ENCODE data around the gene ZNF641.

ZNF641 gene

GRCh38 chr12:48302161-48302911, 48.4 kb downstream of the ZNF641 start:
- no peak overlapping the region for H3K4me2 ChIP-seq
- no peaks in the 10 kb centered on the region for H4K20me1 ChIP-seq (ENCODE audit: insufficient read depth)
- H3K36me3 ChIP-seq (ENCODE audit: insufficient read depth): no peaks in the 10 kb centered on the region
- no peaks in the 10 kb centered on the region for H3K27me3 ChIP-seq (ENCODE audit: insufficient read depth, low read depth)
- H3K9ac ChIP-seq: no peak overlapping the region
- no peaks in the 10 kb centered on the region for H3K4me1 ChIP-seq (ENCODE audit: low read depth, poor library complexity, severe bottlenecking)
- H3K4me3 ChIP-seq (IDR thresholded peaks at IDR 0.05; ENCODE audit: insufficient read depth, low read depth, low read length): no peak overlapping the region
- H3K79me2 ChIP-seq (ENCODE audit: insufficient read depth, low read depth): no peaks in the 10 kb centered on the region
- no peak overlapping the region for H2AFZ ChIP-seq (ENCODE audit: low read depth)
- TF ChIP-seq CTCF (conservative IDR thresholded peaks at IDR 0.05; ENCODE audit: low read depth, low read length): no peak
- H3K27ac ChIP-seq: no peak overlapping the region

DNA sequence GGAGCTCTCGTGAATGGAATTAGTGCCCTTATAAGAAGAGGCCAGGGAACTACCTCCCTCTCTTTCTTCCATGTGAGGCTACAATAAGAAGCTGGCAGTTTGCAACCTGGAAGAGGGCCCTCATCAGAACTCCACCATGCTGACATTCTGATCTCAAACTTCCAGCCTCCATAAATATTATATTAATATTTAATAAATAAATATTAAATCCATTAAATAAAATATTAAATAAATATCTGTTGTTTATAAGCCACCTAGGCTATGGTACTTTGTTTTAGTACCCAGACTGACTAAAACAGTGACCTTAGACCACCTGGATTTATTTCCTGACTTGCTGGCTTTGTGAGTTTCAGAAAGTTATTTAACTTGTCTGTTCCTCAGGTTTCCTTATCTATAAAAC, 49.9 kb downstream of the ZNF641 start:
- no peak overlapping the region for H3K27ac ChIP-seq
- H4K20me1 ChIP-seq (ENCODE audit: insufficient read depth): no peaks in the 10 kb centered on the region
- no peak for TF ChIP-seq CTCF (conservative IDR thresholded peaks at IDR 0.05; ENCODE audit: low read depth, low read length)
- H3K36me3 ChIP-seq (ENCODE audit: insufficient read depth): no peaks in the 10 kb centered on the region
- no peaks in the 10 kb centered on the region for H3K27me3 ChIP-seq (ENCODE audit: insufficient read depth, low read depth)
- H3K4me2 ChIP-seq: no peak overlapping the region
- H2AFZ ChIP-seq (ENCODE audit: low read depth): no peak overlapping the region
- H3K9ac ChIP-seq: no peak overlapping the region
- no peaks in the 10 kb centered on the region for H3K4me1 ChIP-seq (ENCODE audit: low read depth, poor library complexity, severe bottlenecking)
- H3K4me3 ChIP-seq (IDR thresholded peaks at IDR 0.05; ENCODE audit: insufficient read depth, low read depth, low read length): no peak overlapping the region
- H3K79me2 ChIP-seq (ENCODE audit: insufficient read depth, low read depth): no peaks in the 10 kb centered on the region

DNA sequence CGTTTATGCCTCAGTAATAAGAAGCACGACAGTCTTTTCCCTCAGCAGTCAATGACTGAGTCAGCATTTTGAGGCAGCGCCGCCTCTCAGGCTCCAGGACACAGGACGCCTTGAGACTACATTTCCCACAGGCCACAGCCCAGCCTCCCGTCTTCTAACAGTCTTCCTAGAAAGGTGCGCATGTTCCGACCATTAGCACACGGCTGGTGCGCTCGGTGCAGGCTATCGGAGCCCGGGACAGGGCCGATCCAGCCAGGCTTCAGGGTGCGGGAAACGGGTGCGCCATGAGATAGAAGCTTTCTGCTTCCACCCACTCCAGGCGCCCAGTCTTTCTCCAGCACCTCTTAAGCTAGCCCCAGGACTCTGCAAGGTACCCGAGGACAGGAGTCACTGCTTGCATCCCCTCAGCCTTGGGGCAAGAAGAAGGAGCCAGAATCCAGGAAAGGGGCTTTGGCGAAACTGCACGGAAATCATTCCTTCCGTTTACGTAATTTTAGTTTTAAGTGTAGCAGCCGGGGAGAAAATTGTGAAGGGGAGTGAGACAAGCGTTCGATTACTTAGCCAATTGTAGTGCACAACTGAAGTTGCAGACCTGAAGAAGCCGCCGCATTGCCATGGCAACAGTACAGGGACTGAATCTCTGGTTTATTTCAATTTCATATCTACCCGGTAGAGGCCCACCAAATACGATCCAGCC, 54.0 kb downstream of the ZNF641 start:
- Histone ChIP-seq H3K4me2 (no peak overlapping the region), H3K27ac (no peak overlapping the region), H3K4me3 (IDR thresholded peaks at IDR 0.05; ENCODE audit: insufficient read depth, low read depth, low read length) (no peak overlapping the region), H2AFZ (ENCODE audit: low read depth) (peak overlapping the region; percentile 9; the same call in 1 of the 2 replicates), H4K20me1 (ENCODE audit: insufficient read depth) (no peaks in the 10 kb centered on the region), H3K9ac (no peak overlapping the region), H3K27me3 (ENCODE audit: insufficient read depth, low read depth) (no peaks in the 10 kb centered on the region), H3K36me3 (ENCODE audit: insufficient read depth) (no peaks in the 10 kb centered on the region), H3K79me2 (ENCODE audit: insufficient read depth, low read depth) (no peaks in the 10 kb centered on the region), H3K4me1 (ENCODE audit: low read depth, poor library complexity, severe bottlenecking) (no peaks in the 10 kb centered on the region)
- TF ChIP-seq CTCF (conservative IDR thresholded peaks at IDR 0.05; ENCODE audit: low read depth, low read length): no peak

GRCh38 chr12:48292040-48292439, 58.7 kb downstream of the ZNF641 start:
- no peaks in the 10 kb centered on the region for H3K79me2 ChIP-seq (ENCODE audit: insufficient read depth, low read depth)
- TF ChIP-seq CTCF (conservative IDR thresholded peaks at IDR 0.05; ENCODE audit: low read depth, low read length): no peak
- H3K9ac ChIP-seq: no peak overlapping the region
- H3K36me3 ChIP-seq (ENCODE audit: insufficient read depth): no peaks in the 10 kb centered on the region
- no peak overlapping the region for H3K4me2 ChIP-seq
- no peak overlapping the region for H2AFZ ChIP-seq (ENCODE audit: low read depth)
- no peaks in the 10 kb centered on the region for H3K27me3 ChIP-seq (ENCODE audit: insufficient read depth, low read depth)
- no peak overlapping the region for H3K27ac ChIP-seq
- H3K4me3 ChIP-seq (IDR thresholded peaks at IDR 0.05; ENCODE audit: insufficient read depth, low read depth, low read length): no peak overlapping the region
- H4K20me1 ChIP-seq (ENCODE audit: insufficient read depth): no peaks in the 10 kb centered on the region
- H3K4me1 ChIP-seq (ENCODE audit: low read depth, poor library complexity, severe bottlenecking): no peaks in the 10 kb centered on the region

All from KMS-11 (cell line).